HepG2 (cell line): ENCODE results near the gene DLG4. TPM values are rescaled to one million over a fixed set of nuclear protein-coding genes. Genes with fewer than 3 reads are reported as not detected.

ENCODE experiments used
- ATAC-seq: fragments of 200-7000 bp; cut with Tn5 transposase; 3 replicates; pipeline ENCODE4 v1.9.1; 2020; ENCODE audit warnings: mild to moderate bottlenecking, moderate library complexity
- BruUV-seq: library from RNA; stranded (reverse); fragments of 400-500 nt; replicated peaks from 2 replicates; lab custom pipeline; 2021; lab: Mats Ljungman, UMichigan
- CTCF ChIA-PET: fragments of 300-600 bp; formaldehyde crosslinking; extraction: SDS; loops from one replicate; lab custom pipeline; 2021; ENCODE audit warnings: low total read pairs, inconsistent platforms, low intra/inter-chr PET ratio; lab: Yijun Ruan, JAX
- POLR2A ChIA-PET: fragments of 350-600 bp; sonication (Branson Sonifier 250); formaldehyde crosslinking; loops from one replicate; lab custom pipeline; 2020; ENCODE audit warnings: antibody characterized with exemption, inconsistent platforms; lab: Yijun Ruan, JAX
- DNase-seq: peaks from one replicate; pipeline ENCODE4 v3.0.0-alpha.2; 2015; ENCODE audit warnings: low spot score
- FAIRE-seq: peaks from 3 replicates; lab custom pipeline; 2011; peaks lifted over from hg19 to GRCh38; lab: Jason Lieb, UNC
- H2AFZ ChIP-seq: one replicate; pipeline ENCODE4 v1.6.1; 2011; ENCODE audit warnings: low read length, inconsistent platforms
- H3K27ac ChIP-seq: fragments of 300-600 bp; 3 replicates; pipeline ENCODE4 v1.8.0; 2011; ENCODE audit warnings: mixed run types, mild to moderate bottlenecking, mixed read lengths, low read length, inconsistent platforms; ENCODE audit not compliant: insufficient read depth; ENCODE audit errors: extremely low read length
- H3K27me3 ChIP-seq, 2 experiments: fragments of 200-600 bp in 1 of 2; 2 replicates in 1 of 2; 3 replicates in 1 of 2; pipeline versions ENCODE4 v1.6.0 to v1.8.0; 2011; ENCODE audit warnings: low read length in 2 of 2, mild to moderate bottlenecking in 2 of 2, moderate library complexity in 2 of 2, inconsistent platforms in 1 of 2; ENCODE audit not compliant: insufficient read depth in 2 of 2, control insufficient read depth in 1 of 2
- H3K36me3 ChIP-seq, 2 experiments: fragments of 200-600 bp in 1 of 2; replicated peaks in 1 of 2; 2 replicates in 1 of 2; 3 replicates in 1 of 2; pipeline versions ENCODE4 v1.5.1 to v1.8.0; 2011; ENCODE audit warnings: low read length in 2 of 2, inconsistent platforms in 1 of 2; ENCODE audit not compliant: insufficient read depth in 2 of 2, control insufficient read depth in 1 of 2
- H3K4me1 ChIP-seq: 2 replicates; pipeline ENCODE4 v1.5.1; 2012; ENCODE audit warnings: low read length, inconsistent platforms; ENCODE audit not compliant: insufficient read depth
- H3K4me2 ChIP-seq: 2 replicates; pipeline ENCODE4 v1.6.0; 2011; ENCODE audit warnings: low read depth, low read length, inconsistent platforms
- H3K4me3 ChIP-seq, 3 experiments: fragments of 200-600 bp in 1 of 3; sonication (generic), shearing (Covaris generic) in 1 of 3; replicated peaks in 1 of 3; 2 replicates each; pipeline ENCODE4 v1.5.1; 2011 to 2016; ENCODE audit warnings: low read length in 3 of 3, inconsistent platforms in 2 of 3, low read depth in 2 of 3, mild to moderate bottlenecking in 2 of 3, control low read depth in 1 of 3, mixed read lengths in 1 of 3; ENCODE audit not compliant: insufficient read depth in 1 of 3
- H3K79me2 ChIP-seq: one replicate; pipeline ENCODE4 v1.6.1; 2011; ENCODE audit warnings: low read length, inconsistent platforms; ENCODE audit not compliant: insufficient read depth
- H3K9ac ChIP-seq: 2 replicates; pipeline ENCODE4 v1.6.0; 2011; ENCODE audit warnings: mild to moderate bottlenecking, low read depth, low read length, inconsistent platforms; ENCODE audit not compliant: insufficient read depth
- H3K9me3 ChIP-seq: 2 replicates; pipeline ENCODE4 v1.5.1; 2012; ENCODE audit warnings: mild to moderate bottlenecking, low read length
- H4K20me1 ChIP-seq: 2 replicates; pipeline ENCODE4 v1.6.0; 2011; ENCODE audit warnings: inconsistent platforms, mild to moderate bottlenecking, low read length, moderate library complexity; ENCODE audit not compliant: insufficient read depth
- HNRNPL ChIP-seq: fragments of 200-400 bp; formaldehyde crosslinking; IDR thresholded peaks from 2 replicates; pipeline ENCODE4 v1.6.1; 2017; ENCODE audit warnings: mild to moderate bottlenecking, low read depth, low read length
- PCBP1 ChIP-seq: fragments of 200-400 bp; formaldehyde crosslinking; IDR thresholded peaks from 2 replicates; pipeline ENCODE4 v1.6.1; 2017; ENCODE audit warnings: mild to moderate bottlenecking, low read depth, low read length, borderline replicate concordance
- POLR2A ChIP-seq, 2 experiments: IDR thresholded peaks; 2 replicates each; pipeline ENCODE4 v1.6.1; 2011; ENCODE audit warnings: low read depth in 2 of 2, low read length in 2 of 2, mild to moderate bottlenecking in 1 of 2, moderate library complexity in 1 of 2; ENCODE audit not compliant: insufficient read depth in 1 of 2
- PRPF4 ChIP-seq: fragments of 200-400 bp; formaldehyde crosslinking; IDR thresholded peaks from 2 replicates; pipeline ENCODE4 v1.6.1; 2016; ENCODE audit warnings: low read length, low read depth; ENCODE audit not compliant: poor library complexity, severe bottlenecking
- SKI ChIP-seq: fragments of 450-650 bp; IDR thresholded peaks from one replicate; pipeline ENCODE4 v1.6.1; 2018; ENCODE audit warnings: mild to moderate bottlenecking; ENCODE audit not compliant: partially characterized antibody
- U2AF1 ChIP-seq: fragments of 200-400 bp; formaldehyde crosslinking; optimal IDR thresholded peaks from 2 replicates; pipeline ENCODE3; 2017; ENCODE audit warnings: mild to moderate bottlenecking, low read depth, low read length
- ZBTB21 ChIP-seq: sonication (generic); formaldehyde crosslinking; IDR thresholded peaks from 2 replicates; pipeline ENCODE4 v1.4.0; 2020; ENCODE audit warnings: missing genetic modification reagents
- ZBTB38 ChIP-seq: sonication (generic); formaldehyde crosslinking; IDR thresholded peaks from 2 replicates; pipeline ENCODE4 v1.5.1; 2020; ENCODE audit warnings: mild to moderate bottlenecking, missing genetic modification reagents
- ZEB1 ChIP-seq: IDR thresholded peaks from 2 replicates; pipeline ENCODE4 v1.6.1; 2012; ENCODE audit warnings: mild to moderate bottlenecking, low read depth, inconsistent platforms; ENCODE audit not compliant: insufficient replicate concordance
- ZFP91 ChIP-seq: sonication (generic); formaldehyde crosslinking; IDR thresholded peaks from 2 replicates; pipeline ENCODE4 v1.9.0; 2022; ENCODE audit warnings: missing genetic modification reagents, mild to moderate bottlenecking, borderline replicate concordance
- ZNF296 ChIP-seq: sonication (generic); formaldehyde crosslinking; conservative IDR thresholded peaks from 2 replicates; pipeline ENCODE4 v1.5.0; 2020; ENCODE audit warnings: mild to moderate bottlenecking, missing genetic modification reagents
- WGBS: methylation state at CpG from one replicate; pipeline ENCODE4 v1.1.6; 2017; ENCODE audit warnings: low lambda C conversion rate; 5-methylcytosine and 5-hydroxymethylcytosine counted together
- in situ Hi-C: cut with HindIII; loops from 2 replicates; pipeline ENCODE4 v1.10.0; 2017; ENCODE audit warnings: low pct_unique_long_range_greater_than_20kb; ENCODE audit not compliant: extremely low pct_ligation_motif_present
- intact Hi-C: fragments of 100-400 bp; cut with micrococcal nuclease; formaldehyde crosslinking; loops from one replicate; pipeline ENCODE4 v1.10.0; 2022; ENCODE audit not compliant: unreplicated experiment
- polyA plus RNA-seq, 8 experiments: library from polyadenylated mRNA; depleted of rRNA in 3 of 8; stranded (reverse) in 7 of 8; unstranded in 1 of 8; fragments of >200 nt; fragmentation: Illumina TruSeq in 4 of 8; extraction: Trizol in 4 of 8; gene quantifications; 2 replicates each; pipeline versions ENCODE4 v1.2.1 to v1.2.3, GENCODE V29; 2011 to 2016; ENCODE audit warnings: low read depth in 4 of 8, missing spikeins in 1 of 8, mixed read lengths in 1 of 8; ENCODE audit not compliant: insufficient read depth in 1 of 8
- total RNA-seq, 5 experiments: library from RNA; depleted of rRNA; stranded (reverse); fragments of >200 nt; fragmentation: Illumina TruSeq; extraction: Trizol; gene quantifications; 2 replicates each; pipeline ENCODE4 v1.2.3, GENCODE V29; 2016; ENCODE audit warnings: low read depth in 1 of 5
- TF ChIP-seq, protein P1 (sequence below): sonication (generic); formaldehyde crosslinking; IDR thresholded peaks from 2 replicates; pipeline ENCODE4 v1.5.0; 2020; ENCODE audit warnings: missing genetic modification reagents, mild to moderate bottlenecking, borderline replicate concordance
- TF ChIP-seq, protein P2 (sequence below): sonication (generic); formaldehyde crosslinking; IDR thresholded peaks from 2 replicates; pipeline ENCODE4 v1.4.0; 2020; ENCODE audit warnings: missing genetic modification reagents

The DLG4 gene
- total and polyA plus RNA-seq, 2 of the 13 experiments (the other 11 are each of a cell fraction or from before 2014, with no cell fraction given): 0.71 to 4.3 TPM

DNA sequence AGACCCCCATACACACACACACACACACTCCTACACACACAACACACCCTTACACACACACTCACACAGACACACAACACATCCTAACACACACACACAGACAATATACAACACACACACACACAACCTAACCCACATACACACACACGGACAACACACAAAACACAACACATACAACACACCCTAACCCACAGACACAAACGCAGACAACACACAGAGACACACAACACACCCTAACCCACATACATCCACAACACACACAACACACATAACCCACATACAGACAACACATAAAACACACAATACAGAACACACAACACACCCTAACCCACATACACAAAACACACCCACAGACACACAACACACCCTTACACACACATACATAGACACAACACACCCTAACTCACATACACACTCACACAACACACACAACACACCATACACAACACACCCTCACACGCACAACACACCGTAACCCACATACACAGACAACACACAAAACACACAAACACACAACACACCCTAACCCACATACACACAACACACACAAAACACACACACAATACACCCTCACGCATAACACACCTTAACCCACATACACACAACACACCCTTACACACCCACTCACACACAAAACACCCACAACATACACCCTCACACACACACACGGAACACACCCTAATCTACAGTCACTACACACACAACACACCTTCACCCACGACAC, 44.9 kb downstream of the DLG4 start (continued):
- TF ChIP-seq U2AF1: no peak

DNA sequence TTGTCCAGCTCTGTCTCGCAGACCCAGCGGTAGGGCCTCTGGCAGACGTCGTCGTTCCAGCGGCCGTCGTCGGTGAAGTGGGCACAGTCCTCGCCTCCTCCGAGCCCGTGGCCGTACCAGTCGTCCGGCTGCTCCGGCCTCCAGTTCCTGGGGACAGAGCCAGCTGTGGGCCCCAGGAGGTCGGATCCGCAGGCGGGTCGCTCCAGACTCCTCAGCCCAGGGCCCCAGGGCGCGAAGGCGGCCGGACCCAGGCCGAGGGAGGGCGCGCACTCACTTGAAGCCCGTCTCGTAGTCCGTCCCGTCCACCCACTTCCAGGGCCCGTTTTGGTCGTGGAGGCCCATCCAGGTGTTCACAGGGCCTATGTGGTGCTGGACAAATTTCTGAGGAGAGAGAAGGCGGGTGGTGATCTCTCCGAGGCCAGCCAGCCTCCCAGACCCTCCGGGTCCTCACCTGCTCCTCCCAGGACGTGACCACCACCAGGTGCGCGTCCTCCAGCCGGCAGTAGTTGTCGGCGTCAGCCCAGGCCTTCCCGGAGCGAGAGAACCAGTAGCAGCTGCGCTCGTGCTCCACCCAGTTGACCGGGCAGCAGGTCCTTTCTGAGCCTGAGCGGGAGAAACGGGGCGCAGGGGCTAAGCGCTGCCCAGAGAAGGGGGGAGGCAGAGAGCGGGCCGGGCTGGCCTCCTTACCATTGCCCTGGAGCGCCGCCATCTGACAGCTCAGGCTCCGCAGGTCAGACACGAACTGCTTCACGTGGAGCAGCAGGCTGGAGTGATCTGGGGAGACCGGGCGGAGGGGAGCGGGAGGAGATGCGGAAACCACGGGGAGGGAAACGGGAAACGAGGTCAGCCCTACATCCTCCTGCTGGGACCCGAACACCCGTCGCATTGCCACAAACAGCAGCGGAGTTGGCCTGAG, 45.7 kb downstream of the DLG4 start:
- FAIRE-seq (no peak), ATAC-seq (peak; percentile 9), DNase-seq (no peak)
- H3K79me2 ChIP-seq: peaks cover 47% of the 10 kb centered on the region
- H3K9me3 ChIP-seq: no peaks in the 10 kb centered on the region
- H3K4me3 ChIP-seq: 0 out of 6 replicates have a peak overlapping the region, but pooled peaks of 1 of the 3 experiments have one; percentile 93
- BruUV-seq: TSS peak; percentile 28
- H2AFZ ChIP-seq: no peak overlapping the region
- WGBS: 96% methylated on average over 65 of the region's 69 CpGs
- ChIA-PET CTCF (no interaction called here), POLR2A (interaction anchor here (0.7 to 0.9 kb wide), 3 partner anchors 10 to 121 kb away, joined by 3 to 5 read pairs (median 3); no protein-coding TSS in a partner anchor)
- peak overlapping the region; percentile 92; the same call in 1 of the 2 replicates for H3K4me2 ChIP-seq
- peaks cover 59% of the 10 kb centered on the region for H3K4me1 ChIP-seq
- in situ Hi-C loops (no loop called here), intact Hi-C loops (loop anchor here (10.0 kb wide), 1 partner anchor 61 kb away; the partner anchor contains the start of genes DVL2 and PHF23)
- H4K20me1 ChIP-seq: peaks cover 39% of the 10 kb centered on the region
- peaks cover 18 to 42% of the 10 kb centered on the region in 2 experiments for H3K36me3 ChIP-seq
- H3K27me3 ChIP-seq: no peaks in the 10 kb centered on the region; a peak in 1 of 5 replicates
- no peak overlapping the region for H3K9ac ChIP-seq
- H3K27ac ChIP-seq: no peak overlapping the region
- TF ChIP-seq ZNF296 (no peak), ZEB1 (no peak), ZFP91 (peak; percentile 34; the same call in 1 of the 2 replicates), HNRNPL (0 out of 2 replicates have a peak, but pooled peaks have one; percentile 70), POLR2A (IDR thresholded peaks at IDR 0.05; ENCODE audit: insufficient read depth in 1 of 2, low read depth in 2 of 2, low read length in 2 of 2) (peak in 1 of 2 experiments; percentile 15; a peak in 1 of 4 replicates), PCBP1 (0 out of 2 replicates have a peak, but pooled peaks have one; percentile 57), PRPF4 (peak; percentile 93), ZBTB21 (CRISPR knock-in tag) (no peak), SKI (no peak), ZBTB38 (CRISPR knock-in tag) (peak; percentile 94)
- TF ChIP-seq, protein P1, sequence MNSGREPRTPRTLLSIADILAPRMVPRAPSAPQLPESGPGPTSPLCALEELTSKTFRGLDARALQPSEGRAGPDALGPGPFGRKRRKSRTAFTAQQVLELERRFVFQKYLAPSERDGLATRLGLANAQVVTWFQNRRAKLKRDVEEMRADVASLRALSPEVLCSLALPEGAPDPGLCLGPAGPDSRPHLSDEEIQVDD: no peak
- TF ChIP-seq, protein P2, sequence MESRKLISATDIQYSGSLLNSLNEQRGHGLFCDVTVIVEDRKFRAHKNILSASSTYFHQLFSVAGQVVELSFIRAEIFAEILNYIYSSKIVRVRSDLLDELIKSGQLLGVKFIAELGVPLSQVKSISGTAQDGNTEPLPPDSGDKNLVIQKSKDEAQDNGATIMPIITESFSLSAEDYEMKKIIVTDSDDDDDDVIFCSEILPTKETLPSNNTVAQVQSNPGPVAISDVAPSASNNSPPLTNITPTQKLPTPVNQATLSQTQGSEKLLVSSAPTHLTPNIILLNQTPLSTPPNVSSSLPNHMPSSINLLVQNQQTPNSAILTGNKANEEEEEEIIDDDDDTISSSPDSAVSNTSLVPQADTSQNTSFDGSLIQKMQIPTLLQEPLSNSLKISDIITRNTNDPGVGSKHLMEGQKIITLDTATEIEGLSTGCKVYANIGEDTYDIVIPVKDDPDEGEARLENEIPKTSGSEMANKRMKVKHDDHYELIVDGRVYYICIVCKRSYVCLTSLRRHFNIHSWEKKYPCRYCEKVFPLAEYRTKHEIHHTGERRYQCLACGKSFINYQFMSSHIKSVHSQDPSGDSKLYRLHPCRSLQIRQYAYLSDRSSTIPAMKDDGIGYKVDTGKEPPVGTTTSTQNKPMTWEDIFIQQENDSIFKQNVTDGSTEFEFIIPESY (CRISPR knock-in tag): peak; percentile 69
